ENCODE data around the gene EYA2. TPM values are rescaled to one million over a fixed set of nuclear protein-coding genes. Genes with fewer than 3 reads are reported as not detected.

Gene EYA2
- total RNA-seq, 1 experiment from 2014 or later = 0.74 TPM

DNA sequence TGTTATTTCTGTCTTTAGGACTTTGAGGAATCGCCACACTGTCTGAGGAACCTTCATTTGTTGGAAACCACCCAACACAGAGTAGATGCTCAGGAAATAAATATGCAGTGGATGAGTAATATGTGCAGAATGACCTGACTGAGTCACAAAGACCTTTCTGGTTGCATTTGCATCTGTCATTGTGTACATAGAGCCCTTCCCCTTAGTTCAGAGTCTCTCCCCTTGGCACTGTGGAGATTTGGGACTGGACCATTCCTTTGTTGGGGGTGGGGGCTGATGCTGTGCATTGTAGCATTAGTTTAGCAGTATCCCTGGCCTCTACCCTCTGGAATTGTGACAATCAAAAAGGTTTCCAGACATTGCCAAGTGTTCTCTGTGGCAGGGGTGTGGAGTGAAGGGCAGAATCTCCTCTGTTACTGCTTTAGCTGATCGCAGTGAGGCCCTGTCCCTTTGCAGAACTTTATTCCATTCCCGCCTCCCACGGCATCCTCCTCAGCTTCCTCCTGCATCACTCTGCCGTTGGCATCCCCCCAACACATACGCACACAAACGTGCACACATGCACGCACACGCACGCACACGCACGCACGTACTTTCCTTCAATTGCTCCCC, 64.5 kb downstream of the EYA2 start:
- peak overlapping the region; percentile 54 for H3K18ac ChIP-seq (ENCODE audit: insufficient read length, low read depth, low read length)
- no peak overlapping the region for H2AK5ac ChIP-seq (ENCODE audit: insufficient read length, low read length)
- H3K4ac ChIP-seq (ENCODE audit: low read depth, low read length) = no peak overlapping the region
- H2BK5ac ChIP-seq (ENCODE audit: insufficient read length, low read length) = no peak overlapping the region
- no peak overlapping the region for H2BK15ac ChIP-seq (ENCODE audit: low read depth, low read length)
- H3K9me3 Mint-ChIP-seq = peaks cover 4 to 5% of the 10 kb centered on the region in 2 experiments; a peak in 3 of 5 replicates
- H4K91ac ChIP-seq (ENCODE audit: insufficient read length, low read depth, low read length) = no peak overlapping the region
- no peak overlapping the region for H2BK120ac ChIP-seq (ENCODE audit: low read depth, low read length, poor library complexity, severe bottlenecking)
- H3K27ac ChIP-seq (ENCODE audit: insufficient read length, low read depth, low read length) = no peak overlapping the region
- peaks cover 3% of the 10 kb centered on the region for H3K27me3 Mint-ChIP-seq (ENCODE audit: low read depth)
- TF ChIP-seq, protein P1, sequence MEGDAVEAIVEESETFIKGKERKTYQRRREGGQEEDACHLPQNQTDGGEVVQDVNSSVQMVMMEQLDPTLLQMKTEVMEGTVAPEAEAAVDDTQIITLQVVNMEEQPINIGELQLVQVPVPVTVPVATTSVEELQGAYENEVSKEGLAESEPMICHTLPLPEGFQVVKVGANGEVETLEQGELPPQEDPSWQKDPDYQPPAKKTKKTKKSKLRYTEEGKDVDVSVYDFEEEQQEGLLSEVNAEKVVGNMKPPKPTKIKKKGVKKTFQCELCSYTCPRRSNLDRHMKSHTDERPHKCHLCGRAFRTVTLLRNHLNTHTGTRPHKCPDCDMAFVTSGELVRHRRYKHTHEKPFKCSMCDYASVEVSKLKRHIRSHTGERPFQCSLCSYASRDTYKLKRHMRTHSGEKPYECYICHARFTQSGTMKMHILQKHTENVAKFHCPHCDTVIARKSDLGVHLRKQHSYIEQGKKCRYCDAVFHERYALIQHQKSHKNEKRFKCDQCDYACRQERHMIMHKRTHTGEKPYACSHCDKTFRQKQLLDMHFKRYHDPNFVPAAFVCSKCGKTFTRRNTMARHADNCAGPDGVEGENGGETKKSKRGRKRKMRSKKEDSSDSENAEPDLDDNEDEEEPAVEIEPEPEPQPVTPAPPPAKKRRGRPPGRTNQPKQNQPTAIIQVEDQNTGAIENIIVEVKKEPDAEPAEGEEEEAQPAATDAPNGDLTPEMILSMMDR (conservative IDR thresholded peaks at IDR 0.05) = no peak
- no peak overlapping the region for H4K5ac ChIP-seq (ENCODE audit: insufficient read length, low read depth, low read length)
- H3K27ac Mint-ChIP-seq = peak overlapping the region in 1 of 3 experiments; percentile 14; a peak in 1 of 7 replicates
- H2BK20ac ChIP-seq (ENCODE audit: low read depth, low read length, poor library complexity, severe bottlenecking) = no peak overlapping the region
- peaks cover 0 to 5% (median 0%) of the 10 kb centered on the region in 3 experiments; a peak in 4 of 7 replicates for H3K36me3 Mint-ChIP-seq (ENCODE audit: insufficient read depth in 1 of 3, low read depth in 3 of 3)
- no peaks in the 10 kb centered on the region for H3K27me3 ChIP-seq (ENCODE audit: insufficient read depth, low read length)
- no CpG with 5 or more reads among the region's 13 CpGs for WGBS (ENCODE audit: extremely low coverage, insufficient read length, low lambda C conversion rate)
- H3K23ac ChIP-seq (ENCODE audit: insufficient read length, low read depth, low read length) = no peak overlapping the region
- no peak overlapping the region for H4K8ac ChIP-seq (replicated peaks; ENCODE audit: insufficient read length, low read depth, low read length)
- H3K9ac ChIP-seq (ENCODE audit: extremely low read depth, insufficient read length, low read length) = no peak overlapping the region
- H2BK12ac ChIP-seq (ENCODE audit: insufficient read length, low read depth, low read length) = no peak overlapping the region
- no peak overlapping the region for H2AFZ ChIP-seq (ENCODE audit: low read length)
- no peak overlapping the region for H3T11ph ChIP-seq (ENCODE audit: low read length)
- no peak overlapping the region for H3K4me3 Mint-ChIP-seq
- no peaks in the 10 kb centered on the region for H3K4me1 ChIP-seq (ENCODE audit: insufficient read depth, low read length)
- no peaks in the 10 kb centered on the region for H3K23me2 ChIP-seq (ENCODE audit: insufficient read length, low read depth, low read length, poor library complexity, severe bottlenecking)
- H3K4me1 Mint-ChIP-seq = peaks cover 13 to 21% of the 10 kb centered on the region in 2 experiments
- H3K4me2 ChIP-seq (ENCODE audit: insufficient read depth, insufficient read length, low read length) = no peak overlapping the region
- H3K79me1 ChIP-seq (ENCODE audit: insufficient read depth, low read depth, low read length, poor library complexity, severe bottlenecking) = no peaks in the 10 kb centered on the region
- H4K20me1 ChIP-seq (ENCODE audit: control insufficient read depth, insufficient read depth, insufficient read length) = no peaks in the 10 kb centered on the region
- no peak overlapping the region for H3K56ac ChIP-seq (ENCODE audit: insufficient read length, low read depth, low read length)
- no peaks in the 10 kb centered on the region for H3K9me3 ChIP-seq (ENCODE audit: control insufficient read depth, low read depth, low read length)
- DNase-seq = no peak
- H3K79me2 ChIP-seq (ENCODE audit: insufficient read depth, low read length) = no peaks in the 10 kb centered on the region
- peak overlapping the region; percentile 18; the same call in 1 of the 2 replicates for H3K14ac ChIP-seq (ENCODE audit: insufficient read depth, low read length)
